Measurements from ENCODE around the gene WASF3. TPM values are rescaled to one million over a fixed set of nuclear protein-coding genes. Genes with fewer than 3 reads are reported as not detected.
"Not testable (repeated sequence)": the region's sequence is repeated elsewhere in the genome, so short reads cannot be mapped to it uniquely, and the experiment has no call there.

WASF3 gene
- total RNA-seq, 4 donors from 2014 or later, result 0.75 to 4.9 (median 2.3) TPM

DNA sequence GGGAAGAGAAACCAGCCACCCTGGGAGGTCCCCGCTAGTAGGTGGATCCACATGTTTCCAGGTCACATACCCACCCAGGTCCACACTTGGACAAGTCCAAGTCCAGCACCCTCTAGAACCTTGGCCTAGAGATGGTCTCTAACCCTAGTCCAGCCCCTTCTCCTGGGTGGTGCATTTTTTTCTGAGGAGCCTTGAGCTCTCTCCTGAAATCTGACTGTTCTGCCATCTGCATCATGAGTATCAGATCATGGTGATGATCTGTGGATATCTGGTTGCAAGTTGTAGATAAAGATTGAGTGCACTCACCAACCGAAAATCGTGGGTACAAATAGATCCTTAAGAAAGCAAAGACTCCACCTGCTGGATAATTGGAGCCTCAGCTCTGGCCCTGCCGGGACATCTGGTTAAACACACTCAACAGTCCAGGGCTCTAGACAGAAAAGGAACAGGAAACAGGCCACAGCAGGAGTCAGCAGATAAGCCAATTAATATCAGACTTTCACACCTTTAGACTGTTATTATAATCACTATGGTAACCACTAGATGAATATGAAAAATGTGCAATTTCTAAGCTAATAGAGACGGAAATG, 162.0 kb downstream of the WASF3 start:
- TF ChIP-seq, protein P1, sequence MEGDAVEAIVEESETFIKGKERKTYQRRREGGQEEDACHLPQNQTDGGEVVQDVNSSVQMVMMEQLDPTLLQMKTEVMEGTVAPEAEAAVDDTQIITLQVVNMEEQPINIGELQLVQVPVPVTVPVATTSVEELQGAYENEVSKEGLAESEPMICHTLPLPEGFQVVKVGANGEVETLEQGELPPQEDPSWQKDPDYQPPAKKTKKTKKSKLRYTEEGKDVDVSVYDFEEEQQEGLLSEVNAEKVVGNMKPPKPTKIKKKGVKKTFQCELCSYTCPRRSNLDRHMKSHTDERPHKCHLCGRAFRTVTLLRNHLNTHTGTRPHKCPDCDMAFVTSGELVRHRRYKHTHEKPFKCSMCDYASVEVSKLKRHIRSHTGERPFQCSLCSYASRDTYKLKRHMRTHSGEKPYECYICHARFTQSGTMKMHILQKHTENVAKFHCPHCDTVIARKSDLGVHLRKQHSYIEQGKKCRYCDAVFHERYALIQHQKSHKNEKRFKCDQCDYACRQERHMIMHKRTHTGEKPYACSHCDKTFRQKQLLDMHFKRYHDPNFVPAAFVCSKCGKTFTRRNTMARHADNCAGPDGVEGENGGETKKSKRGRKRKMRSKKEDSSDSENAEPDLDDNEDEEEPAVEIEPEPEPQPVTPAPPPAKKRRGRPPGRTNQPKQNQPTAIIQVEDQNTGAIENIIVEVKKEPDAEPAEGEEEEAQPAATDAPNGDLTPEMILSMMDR (IDR thresholded peaks at IDR 0.05), result no peak
- TF ChIP-seq EP300 (IDR thresholded peaks at IDR 0.05; ENCODE audit: low read depth), result no peak
- Histone ChIP-seq H3K9me3 (no peaks in the 10 kb centered on the region), H3K4me1 (no peaks in the 10 kb centered on the region), H3K36me3 (no peaks in the 10 kb centered on the region), H3K27me3 (no peaks in the 10 kb centered on the region), H3K4me3 (no peak overlapping the region), H3K27ac (no peak overlapping the region)
- intact Hi-C loops (cut with DNase I; ENCODE audit: low total_unique reads), result no loop called here
- in situ Hi-C loops (cut with MboI; ENCODE audit: low pct_ligation_motif_present in 1 of 4, low pct_unique_long_range_greater_than_20kb in 1 of 4, low sequenced_read_pairs in 3 of 4), result loop anchor here in 1 of 4 donors (25.0 kb wide), 1 partner anchor 218 kb away; no protein-coding TSS in a partner anchor
- WGBS, 2 donors (ENCODE audit: low coverage in 1 of 2), result 56% methylated on average over 1 to 5 of the region's 5 CpGs
- no peak for DNase-seq

DNA sequence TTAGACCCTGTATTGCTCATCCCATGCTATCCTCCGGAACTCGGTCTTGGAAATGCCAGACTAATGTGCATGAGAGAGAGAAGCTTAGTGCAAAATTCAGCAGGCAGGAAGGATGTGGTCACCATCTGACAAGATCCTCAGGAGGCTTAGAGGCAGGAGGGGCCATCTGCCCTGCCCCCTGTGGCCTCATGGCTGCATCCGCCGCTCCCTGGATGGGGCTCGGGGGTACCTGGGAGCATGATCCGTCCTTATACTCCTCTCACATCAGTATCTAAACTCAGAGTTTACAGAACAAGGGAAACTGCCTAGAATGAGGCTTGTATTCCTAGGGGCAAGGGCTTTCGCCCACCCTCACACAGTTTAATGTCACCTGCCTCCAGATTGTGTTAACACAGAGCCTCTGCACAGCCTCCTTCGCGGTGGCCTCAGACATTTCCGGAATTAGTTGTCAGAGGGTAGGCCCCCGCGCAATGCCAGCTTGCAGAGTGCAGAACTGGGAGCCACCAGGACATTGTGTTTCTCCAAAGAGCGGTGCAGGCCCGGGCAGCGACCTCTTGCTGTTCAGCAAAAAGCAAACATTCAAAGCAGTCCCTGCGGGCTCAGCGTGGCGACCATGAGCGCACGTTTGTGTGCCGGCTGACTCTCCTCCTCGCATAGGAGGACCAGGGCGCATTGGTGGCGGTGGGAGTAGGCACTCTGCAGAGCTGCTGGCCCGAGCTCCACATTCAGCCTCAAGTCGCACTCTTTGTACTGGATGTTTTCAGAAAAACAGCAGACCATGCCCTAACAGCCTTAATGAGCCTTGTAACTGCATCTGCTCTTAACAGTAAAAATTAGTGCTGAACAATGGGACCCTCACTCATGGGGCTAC, 164.0 kb downstream of the WASF3 start:
- WGBS, 2 donors (ENCODE audit: low coverage in 1 of 2), result 37 to 72% methylated on average over 7 to 26 of the region's 26 CpGs
- no peaks in the 10 kb centered on the region for H3K4me1 ChIP-seq
- no peak overlapping the region for H3K4me3 ChIP-seq
- peak; percentile 28 for DNase-seq
- in situ Hi-C loops (cut with MboI; ENCODE audit: low pct_ligation_motif_present in 1 of 4, low pct_unique_long_range_greater_than_20kb in 1 of 4, low sequenced_read_pairs in 3 of 4), result loop anchor here in 1 of 4 donors (25.0 kb wide), 1 partner anchor 216 kb away; no protein-coding TSS in a partner anchor
- intact Hi-C loops (cut with DNase I; ENCODE audit: low total_unique reads), result no loop called here
- H3K9me3 ChIP-seq, result no peaks in the 10 kb centered on the region
- H3K27me3 ChIP-seq, result no peaks in the 10 kb centered on the region
- TF ChIP-seq POLR2A (IDR thresholded peaks at IDR 0.05) (no peak), EP300 (IDR thresholded peaks at IDR 0.05; ENCODE audit: low read depth) (no peak)
- no peak overlapping the region for H3K27ac ChIP-seq
- no peaks in the 10 kb centered on the region for H3K36me3 ChIP-seq

DNA sequence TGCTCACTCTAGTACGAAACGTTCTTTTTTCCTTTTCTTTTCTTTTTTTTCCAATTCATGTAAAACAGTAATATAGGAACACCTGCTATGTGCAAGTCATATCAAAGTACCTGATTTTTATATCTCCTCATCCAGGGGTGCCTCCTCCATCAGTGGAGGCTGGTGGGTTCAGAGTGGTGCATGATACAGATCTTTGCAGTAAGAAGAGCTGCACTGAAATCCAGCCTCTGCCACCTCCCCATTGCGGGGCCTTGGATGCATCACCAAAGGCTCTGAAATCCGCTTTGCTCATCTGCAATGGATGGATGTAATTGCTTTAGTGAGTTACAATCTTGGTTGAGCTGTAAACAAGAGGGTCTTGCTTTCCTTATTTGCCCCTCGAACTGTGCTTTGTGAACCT, 164.8 kb downstream of the WASF3 start:
- Histone ChIP-seq H3K4me1 (no peaks in the 10 kb centered on the region), H3K4me3 (no peak overlapping the region), H3K27me3 (no peaks in the 10 kb centered on the region), H3K27ac (no peak overlapping the region), H3K36me3 (no peaks in the 10 kb centered on the region), H3K9me3 (no peaks in the 10 kb centered on the region)
- no peak for TF ChIP-seq EP300 (IDR thresholded peaks at IDR 0.05; ENCODE audit: low read depth)
- no peak for TF ChIP-seq POLR2AphosphoS5 (IDR thresholded peaks at IDR 0.05)
- TF ChIP-seq POLR2A (IDR thresholded peaks at IDR 0.05), result no peak
- DNase-seq, result no peak
- 83 to 85% methylated on average over 5 of the region's 5 CpGs for WGBS, 2 donors (ENCODE audit: low coverage in 1 of 2)
- in situ Hi-C loops (cut with MboI; ENCODE audit: low pct_ligation_motif_present in 1 of 4, low pct_unique_long_range_greater_than_20kb in 1 of 4, low sequenced_read_pairs in 3 of 4), result loop anchor here in 1 of 4 donors (25.0 kb wide), 1 partner anchor 215 kb away; no protein-coding TSS in a partner anchor
- intact Hi-C loops (cut with DNase I; ENCODE audit: low total_unique reads), result no loop called here

DNA sequence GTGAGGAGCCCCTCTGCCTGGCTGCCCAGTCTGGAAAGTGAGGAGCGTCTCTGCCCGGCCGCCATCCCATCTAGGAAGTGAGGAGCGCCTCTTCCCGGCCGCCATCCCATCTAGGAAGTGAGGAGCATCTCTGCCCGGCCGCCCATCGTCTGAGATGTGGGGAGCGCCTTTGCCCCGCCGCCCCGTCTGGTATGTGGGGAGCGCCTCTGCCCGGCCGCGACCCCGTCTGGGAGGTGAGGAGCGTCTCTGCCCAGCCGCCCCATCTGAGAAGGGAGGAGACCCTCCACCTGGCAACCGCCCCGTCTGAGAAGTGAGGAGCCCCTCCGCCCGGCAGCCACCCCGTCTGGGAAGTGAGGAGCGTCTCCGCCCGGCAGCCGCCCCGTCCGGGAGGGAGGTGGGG, 166.1 kb downstream of the WASF3 start:
- H3K27me3 ChIP-seq; DNase-seq; H3K36me3 ChIP-seq; H3K4me1 ChIP-seq; H3K4me3 ChIP-seq; H3K9me3 ChIP-seq; intact Hi-C loops (cut with DNase I; ENCODE audit: low total_unique reads); H3K27ac ChIP-seq: not testable (repeated sequence)
- WGBS, 2 donors (ENCODE audit: low coverage in 1 of 2), result 97% methylated on average over 15 of the region's 31 CpGs; no CpG with 5 or more reads in 1 of the 2 donors
- in situ Hi-C loops (cut with MboI; ENCODE audit: low pct_ligation_motif_present in 1 of 4, low pct_unique_long_range_greater_than_20kb in 1 of 4, low sequenced_read_pairs in 3 of 4), result loop anchor here in 1 of 4 donors (25.0 kb wide), 1 partner anchor 214 kb away; no protein-coding TSS in a partner anchor

DNA sequence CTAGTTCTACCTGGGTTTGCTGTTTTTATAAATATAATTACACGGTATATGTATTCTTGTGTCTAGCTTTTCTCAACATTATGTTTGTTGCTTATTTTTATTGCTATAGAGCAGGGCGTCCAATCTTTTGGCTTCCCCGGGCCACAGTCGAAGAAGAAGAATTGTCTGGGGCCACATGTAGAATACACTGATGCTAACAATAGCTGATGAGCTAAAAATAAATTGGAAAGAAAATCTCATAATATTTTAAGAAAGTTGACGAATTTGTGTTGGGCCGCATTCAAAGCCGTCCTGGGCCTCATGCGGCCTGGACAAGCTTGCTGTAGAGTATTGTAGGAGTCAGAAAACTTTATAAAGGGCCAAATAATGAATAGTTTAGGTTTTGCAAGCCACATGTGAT, 169.2 kb downstream of the WASF3 start:
- in situ Hi-C loops (cut with MboI; ENCODE audit: low pct_ligation_motif_present in 1 of 4, low pct_unique_long_range_greater_than_20kb in 1 of 4, low sequenced_read_pairs in 3 of 4), result no loop called here
- H3K27ac ChIP-seq, result no peak overlapping the region
- H3K4me1 ChIP-seq, result no peaks in the 10 kb centered on the region
- H3K4me3 ChIP-seq, result no peak overlapping the region
- H3K27me3 ChIP-seq, result no peaks in the 10 kb centered on the region
- TF ChIP-seq, protein P1 (IDR thresholded peaks at IDR 0.05), result no peak
- TF ChIP-seq POLR2A (IDR thresholded peaks at IDR 0.05) (no peak), POLR2AphosphoS5 (IDR thresholded peaks at IDR 0.05) (no peak), EP300 (IDR thresholded peaks at IDR 0.05; ENCODE audit: low read depth) (no peak)
- no peaks in the 10 kb centered on the region for H3K36me3 ChIP-seq
- no peaks in the 10 kb centered on the region for H3K9me3 ChIP-seq
- DNase-seq, result no peak
- intact Hi-C loops (cut with DNase I; ENCODE audit: low total_unique reads), result no loop called here
- 80 to 87% methylated on average over 8 of the region's 8 CpGs for WGBS, 2 donors (ENCODE audit: low coverage in 1 of 2)

Measured in transverse colon (tissue), 4 donors.